ENCODE data around the gene NCAM2. TPM values are rescaled to one million over a fixed set of nuclear protein-coding genes. Genes with fewer than 3 reads are reported as not detected.

NCAM2 gene
- total and polyA plus RNA-seq, 2 donors (not counting 1 experiment from before 2014, with no cell fraction given) = 0.13 TPM; not detected in 1

DNA sequence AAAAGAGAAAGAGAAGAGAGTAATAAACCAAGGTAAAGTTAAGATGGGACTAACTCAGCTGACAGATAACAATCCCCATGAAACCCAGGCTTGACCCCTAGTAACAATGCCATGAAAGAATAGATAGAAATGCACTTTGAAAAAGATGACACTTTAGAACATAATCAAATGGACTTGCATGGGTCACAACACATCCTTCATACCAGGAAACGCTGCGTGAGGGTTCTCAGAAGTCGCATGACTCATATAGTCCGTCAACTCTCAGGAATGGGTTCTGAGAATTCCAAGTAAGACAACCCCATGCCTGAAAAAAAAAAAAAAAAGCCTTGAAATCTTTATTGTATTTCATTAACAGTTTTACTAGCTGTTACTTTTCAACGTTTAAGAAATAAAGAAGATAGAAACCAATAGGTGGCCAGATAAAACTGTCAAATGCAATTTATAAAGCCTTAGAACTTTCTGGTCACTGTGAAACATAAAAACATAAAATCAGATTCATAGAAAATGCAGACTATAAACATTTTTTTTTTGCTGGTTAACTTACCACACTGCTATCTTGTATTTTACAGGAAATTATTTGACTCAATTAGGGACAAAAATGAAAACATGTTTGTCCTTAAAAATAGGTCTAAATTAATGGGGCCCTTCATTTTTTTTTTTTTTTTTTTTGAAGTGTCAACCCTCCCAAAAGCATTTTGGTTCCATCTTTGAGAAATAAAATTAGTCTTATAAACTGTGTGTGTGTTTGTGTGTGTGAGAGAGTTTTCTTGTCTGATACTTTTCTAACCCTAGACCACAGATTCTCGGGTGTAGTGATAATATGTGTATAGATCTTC, 202.1 kb downstream of the NCAM2 start:
- H3K9me3 ChIP-seq (ENCODE audit: control extremely low read depth in 1 of 3, control insufficient read depth in 2 of 3, insufficient read depth in 1 of 3, low read length in 2 of 3) = no peaks in the 10 kb centered on the region
- intact Hi-C loops (cut with micrococcal nuclease) = no loop called here
- no peaks in the 10 kb centered on the region for H3K9me3 Mint-ChIP-seq (ENCODE audit: insufficient read depth)
- no peaks in the 10 kb centered on the region for H3K36me3 ChIP-seq (replicated peaks in 1 of 2; ENCODE audit: control extremely low read depth in 1 of 2, control insufficient read depth in 1 of 2, extremely low read depth in 1 of 2, insufficient read depth in 2 of 2, low read length in 1 of 2)
- H3K9ac ChIP-seq (ENCODE audit: low read length) = peak overlapping the region; percentile 31
- no peak for TF ChIP-seq CTCF (IDR thresholded peaks at IDR 0.05)
- no peak for TF ChIP-seq EZH2 (IDR thresholded peaks at IDR 0.05; ENCODE audit: borderline replicate concordance, insufficient read depth, low read depth, low read length, poor library complexity, severe bottlenecking)
- no peaks in the 10 kb centered on the region for H3K27me3 Mint-ChIP-seq
- H3K79me2 ChIP-seq (ENCODE audit: control insufficient read depth, insufficient read depth, low read length) = no peaks in the 10 kb centered on the region
- no peak overlapping the region for H3K4me3 Mint-ChIP-seq
- peaks cover 0 to 3% of the 10 kb centered on the region in 2 donors for H3K4me1 ChIP-seq (ENCODE audit: control insufficient read depth in 2 of 2, insufficient read depth in 2 of 2, low read length in 2 of 2)
- H3K27ac ChIP-seq (ENCODE audit: low read length in 2 of 2) = no peak overlapping the region
- ATAC-seq (ENCODE audit: low read depth) (no peak), DNase-seq (no peak)
- H2AFZ ChIP-seq (ENCODE audit: insufficient read depth, low read depth, low read length, poor library complexity, severe bottlenecking) = peak overlapping the region; percentile 30
- peak overlapping the region; percentile 23 for H3K4me2 ChIP-seq (replicated peaks; ENCODE audit: low read depth, low read length, poor library complexity, severe bottlenecking)
- no peaks in the 10 kb centered on the region for H4K20me1 ChIP-seq (ENCODE audit: control insufficient read depth, insufficient read depth, low read length, poor library complexity, severe bottlenecking)
- H3K27ac Mint-ChIP-seq = no peak overlapping the region
- ChIA-PET POLR2A (no interaction called here), CTCF (no interaction called here)
- peaks cover 7% of the 10 kb centered on the region for H3K4me1 Mint-ChIP-seq
- 94% methylated on average over 3 of the region's 6 CpGs for whole genome bisulfite sequencing (ENCODE audit: insufficient coverage)
- H3K27me3 ChIP-seq (replicated peaks in 1 of 4; ENCODE audit: control extremely low read depth in 1 of 4, control insufficient read depth in 3 of 4, insufficient read depth in 4 of 4, low read length in 3 of 4) = no peaks in the 10 kb centered on the region
- peak overlapping the region in 1 of 5 experiments; percentile 43 for H3K4me3 ChIP-seq (ENCODE audit: control extremely low read depth in 1 of 5, extremely low read depth in 1 of 5, insufficient read depth in 1 of 5, low read depth in 2 of 5, low read length in 4 of 5)

DNA sequence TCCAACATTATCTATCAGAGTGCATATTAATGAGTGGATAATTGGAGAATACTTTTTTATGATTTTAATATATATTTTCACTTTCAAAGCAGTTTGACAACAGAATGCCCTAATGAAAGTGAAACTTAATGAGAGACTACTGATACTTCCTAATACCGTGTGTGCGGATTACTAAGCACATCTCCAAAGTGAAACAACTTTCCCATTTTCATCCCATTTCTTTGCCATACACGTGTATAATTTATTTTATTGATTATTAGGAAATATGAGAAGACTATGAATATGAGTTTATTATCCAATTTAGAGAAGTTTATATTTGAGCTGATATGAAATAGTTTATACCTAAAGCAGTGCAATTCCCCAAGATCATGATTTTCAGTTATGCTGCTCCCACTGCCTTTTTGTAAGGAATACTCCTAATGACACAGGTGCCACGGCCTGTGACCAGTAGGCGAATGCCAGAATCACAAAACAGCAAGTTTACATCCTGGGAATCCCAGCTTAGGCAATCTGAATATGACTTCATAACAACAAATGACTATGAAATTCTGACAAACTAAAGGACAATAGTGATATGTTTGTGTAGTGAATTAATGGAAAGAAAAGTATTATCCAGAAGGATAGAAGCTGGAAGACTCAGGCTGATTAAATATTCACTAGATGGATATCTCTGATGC, 202.9 kb downstream of the NCAM2 start:
- Histone ChIP-seq H4K20me1 (ENCODE audit: control insufficient read depth, insufficient read depth, low read length, poor library complexity, severe bottlenecking) (no peaks in the 10 kb centered on the region), H3K9ac (ENCODE audit: low read length) (peak overlapping the region; percentile 31), H3K4me3 (ENCODE audit: control extremely low read depth in 1 of 5, extremely low read depth in 1 of 5, insufficient read depth in 1 of 5, low read depth in 2 of 5, low read length in 4 of 5) (peak overlapping the region in 2 of 5 experiments; percentile 16 to 43), H3K9me3 (ENCODE audit: control extremely low read depth in 1 of 3, control insufficient read depth in 2 of 3, insufficient read depth in 1 of 3, low read length in 2 of 3) (no peaks in the 10 kb centered on the region), H3K79me2 (ENCODE audit: control insufficient read depth, insufficient read depth, low read length) (no peaks in the 10 kb centered on the region), H3K36me3 (replicated peaks in 1 of 2; ENCODE audit: control extremely low read depth in 1 of 2, control insufficient read depth in 1 of 2, extremely low read depth in 1 of 2, insufficient read depth in 2 of 2, low read length in 1 of 2) (no peaks in the 10 kb centered on the region), H3K4me1 (ENCODE audit: control insufficient read depth in 2 of 2, insufficient read depth in 2 of 2, low read length in 2 of 2) (peaks cover 0 to 3% of the 10 kb centered on the region in 2 donors), H2AFZ (ENCODE audit: insufficient read depth, low read depth, low read length, poor library complexity, severe bottlenecking) (peak overlapping the region; percentile 30), H3K4me2 (replicated peaks; ENCODE audit: low read depth, low read length, poor library complexity, severe bottlenecking) (peak overlapping the region; percentile 23), H3K27me3 (replicated peaks in 1 of 4; ENCODE audit: control extremely low read depth in 1 of 4, control insufficient read depth in 3 of 4, insufficient read depth in 4 of 4, low read length in 3 of 4) (no peaks in the 10 kb centered on the region), H3K27ac (ENCODE audit: low read length in 2 of 2) (no peak overlapping the region)
- ChIA-PET POLR2A (no interaction called here), CTCF (no interaction called here)
- DNase-seq = no peak
- H3K4me3 Mint-ChIP-seq = peak overlapping the region; percentile 58
- no peaks in the 10 kb centered on the region for H3K9me3 Mint-ChIP-seq (ENCODE audit: insufficient read depth)
- ATAC-seq (ENCODE audit: low read depth) = no peak
- intact Hi-C loops (cut with micrococcal nuclease) = no loop called here
- H3K4me1 Mint-ChIP-seq = peaks cover 7% of the 10 kb centered on the region
- no peaks in the 10 kb centered on the region for H3K27me3 Mint-ChIP-seq
- no peak overlapping the region for H3K27ac Mint-ChIP-seq
- 50% methylated on average over 1 of the region's 5 CpGs for WGBS (ENCODE audit: insufficient coverage)
- TF ChIP-seq CTCF (IDR thresholded peaks at IDR 0.05) = no peak
- TF ChIP-seq EZH2 (IDR thresholded peaks at IDR 0.05; ENCODE audit: borderline replicate concordance, insufficient read depth, low read depth, low read length, poor library complexity, severe bottlenecking) = no peak
